HG03139 (cell line): Measurements from ENCODE around the gene NXPE1.
"Not testable (repeated sequence)": the region's sequence is repeated elsewhere in the genome, so short reads cannot be mapped to it uniquely, and the experiment has no call there.

Source experiments
- ATAC-seq: cut with Tn5 transposase; IDR thresholded peaks from one replicate; pipeline ENCODE4 v1.9.1; 2021; ENCODE audit not compliant: unreplicated experiment

The NXPE1 gene

GRCh38 chr11:114559425-114560310 lies at the start of gene NXPE1:
NXPE1 (minus strand) TSS chr11:114559881; CDS start chr11:114551201, 8,680 bp downstream.
- ATAC-seq, result no peak

GRCh38 chr11:114609429-114609828 lies 49.7 kb upstream of the NXPE1 start:
- no peak for ATAC-seq

GRCh38 chr11:114608605-114609004 lies 48.9 kb upstream of the NXPE1 start:
- not testable (repeated sequence) for ATAC-seq

- no peak for ATAC-seq
Observed at GRCh38 chr11:114607753-114608459, 48.2 kb upstream of the NXPE1 start.

GRCh38 chr11:114606802-114607075 lies 47.1 kb upstream of the NXPE1 start:
- not testable (repeated sequence) for ATAC-seq

- ATAC-seq, result no peak
Observed at GRCh38 chr11:114606003-114606801, 46.5 kb upstream of the NXPE1 start.

GRCh38 chr11:114605370-114605769 lies 45.7 kb upstream of the NXPE1 start:
- ATAC-seq, result no peak

GRCh38 chr11:114604886-114605285 lies 45.2 kb upstream of the NXPE1 start:
- ATAC-seq, result no peak

GRCh38 chr11:114604179-114604813 lies 44.6 kb upstream of the NXPE1 start:
- ATAC-seq, result no peak

GRCh38 chr11:114603151-114603550 lies 43.5 kb upstream of the NXPE1 start:
- ATAC-seq, result not testable (repeated sequence)

GRCh38 chr11:114598461-114598860 lies 38.8 kb upstream of the NXPE1 start:
- ATAC-seq, result no peak

GRCh38 chr11:114596175-114596919 lies 36.7 kb upstream of the NXPE1 start:
- ATAC-seq, result no peak

- no peak for ATAC-seq
Observed at GRCh38 chr11:114595571-114595970, 35.9 kb upstream of the NXPE1 start, which contains the start of gene NXPE4. NXPE4 (minus strand) TSS chr11:114595786; CDS start chr11:114594759, 1,027 bp downstream.

GRCh38 chr11:114594703-114595102 lies 35.0 kb upstream of the NXPE1 start:
- ATAC-seq, result no peak

GRCh38 chr11:114587398-114587953 lies 27.8 kb upstream of the NXPE1 start:
- no peak for ATAC-seq

- ATAC-seq, result no peak
Observed at GRCh38 chr11:114586797-114587196, 27.1 kb upstream of the NXPE1 start.

- ATAC-seq, result no peak
Observed at GRCh38 chr11:114571712-114572111, 12.0 kb upstream of the NXPE1 start.

GRCh38 chr11:114569801-114570200 lies 10.1 kb upstream of the NXPE1 start:
- ATAC-seq, result no peak

GRCh38 chr11:114566276-114566675 lies 6.6 kb upstream of the NXPE1 start:
- no peak for ATAC-seq

GRCh38 chr11:114564831-114565230 lies 5.2 kb upstream of the NXPE1 start:
- no peak for ATAC-seq
